H1 (cell line): Measurements from ENCODE around the gene ARID1B. TPM values are rescaled to one million over a fixed set of nuclear protein-coding genes. Genes with fewer than 3 reads are reported as not detected.

Experiments used
- CEBPB ChIP-seq: IDR thresholded peaks from 2 replicates; pipeline ENCODE4 v1.6.1; 2012; ENCODE audit warnings: low read depth, low read length
- HDAC6 ChIP-seq: IDR thresholded peaks from one replicate; pipeline ENCODE4 v1.7.1; 2012; ENCODE audit warnings: low read depth, mild to moderate bottlenecking, inconsistent platforms, low read length, moderate library complexity
- JUN ChIP-seq: IDR thresholded peaks from 2 replicates; pipeline ENCODE4 v1.6.1; 2011; ENCODE audit warnings: low read depth, mild to moderate bottlenecking, improper control_type of control experiment, low read length
- RNF2 ChIP-seq: fragments of 200-900, 300-1000 bp; sonication (generic); IDR thresholded peaks from 2 replicates; pipeline ENCODE4 v1.7.1; 2016; ENCODE audit warnings: borderline replicate concordance, low read depth, mild to moderate bottlenecking, antibody characterized with exemption, low read length; ENCODE audit not compliant: poor library complexity, severe bottlenecking; ENCODE audit errors: missing control alignments
- SRF ChIP-seq: IDR thresholded peaks from 2 replicates; pipeline ENCODE4 v1.6.1; 2011; ENCODE audit warnings: mild to moderate bottlenecking, low read depth, low read length, moderate library complexity
- polyA plus RNA-seq, 7 experiments: library from polyadenylated mRNA; depleted of rRNA in 3 of 7; stranded (reverse) in 5 of 7; unstranded in 2 of 7; fragments of >200 nt in 5 of 7; fragments of 200-250 nt in 2 of 7; gene quantifications; 1 replicate in 5 of 7; 2 replicates in 1 of 7; 4 replicates in 1 of 7; pipeline versions ENCODE4 v1.2.1 to v1.2.3, GENCODE V29; 2011 to 2013; ENCODE audit warnings: missing spikeins in 2 of 7, mixed read lengths in 2 of 7
- total RNA-seq: library from RNA; stranded (reverse); fragmentation: NEBNext Ultra II Directional; extraction: Animal tissue kit (Norgen Biotek cat#: 25700); gene quantifications from 2 replicates; pipeline ENCODE4 v1.2.1, GENCODE V29; 2021
- TF ChIP-seq, protein P1 (sequence below): fragments of 300-600 bp; sonication (generic); IDR thresholded peaks from 2 replicates; pipeline ENCODE4 v1.7.1; 2012; ENCODE audit warnings: low read length, moderate library complexity, mild to moderate bottlenecking, inconsistent platforms; ENCODE audit not compliant: insufficient replicate concordance

The ARID1B gene
- total and polyA plus RNA-seq, 2 of the 8 experiments (the other 6 are each of a cell fraction or from before 2014, with no cell fraction given): 24.3 to 70.3 TPM

DNA sequence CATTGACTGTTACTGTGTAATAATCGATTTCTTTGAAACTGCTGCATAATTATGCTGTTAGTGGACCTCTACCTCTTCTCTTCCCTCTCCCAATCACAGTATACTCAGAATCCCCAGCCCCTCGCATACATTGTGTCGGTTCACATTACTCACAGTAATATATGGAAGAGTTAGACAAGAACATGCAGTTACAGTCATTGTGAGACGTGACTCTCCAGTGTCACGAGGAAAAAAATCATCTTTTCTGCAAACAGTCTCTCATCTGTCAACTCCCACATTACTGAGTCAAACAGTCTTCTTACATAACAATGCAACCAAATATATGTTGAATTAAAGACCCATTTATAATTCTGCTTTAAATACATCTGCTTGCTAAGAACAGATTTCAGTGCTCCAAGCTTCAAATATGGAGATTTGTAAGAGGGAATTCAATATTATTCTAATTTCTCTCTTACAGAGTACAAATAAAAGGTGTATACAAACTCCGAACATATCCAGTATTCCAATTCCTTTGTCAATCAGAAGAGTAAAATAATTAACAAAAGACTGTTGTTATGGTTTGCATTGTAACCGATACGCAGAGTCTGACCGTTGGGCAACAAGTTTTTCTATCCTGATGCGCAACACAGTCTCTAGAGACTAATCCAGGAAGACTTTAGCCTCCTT is 432.8 kb downstream of the ARID1B start (continued):
- no peak for TF ChIP-seq HDAC6
- TF ChIP-seq, protein P1, sequence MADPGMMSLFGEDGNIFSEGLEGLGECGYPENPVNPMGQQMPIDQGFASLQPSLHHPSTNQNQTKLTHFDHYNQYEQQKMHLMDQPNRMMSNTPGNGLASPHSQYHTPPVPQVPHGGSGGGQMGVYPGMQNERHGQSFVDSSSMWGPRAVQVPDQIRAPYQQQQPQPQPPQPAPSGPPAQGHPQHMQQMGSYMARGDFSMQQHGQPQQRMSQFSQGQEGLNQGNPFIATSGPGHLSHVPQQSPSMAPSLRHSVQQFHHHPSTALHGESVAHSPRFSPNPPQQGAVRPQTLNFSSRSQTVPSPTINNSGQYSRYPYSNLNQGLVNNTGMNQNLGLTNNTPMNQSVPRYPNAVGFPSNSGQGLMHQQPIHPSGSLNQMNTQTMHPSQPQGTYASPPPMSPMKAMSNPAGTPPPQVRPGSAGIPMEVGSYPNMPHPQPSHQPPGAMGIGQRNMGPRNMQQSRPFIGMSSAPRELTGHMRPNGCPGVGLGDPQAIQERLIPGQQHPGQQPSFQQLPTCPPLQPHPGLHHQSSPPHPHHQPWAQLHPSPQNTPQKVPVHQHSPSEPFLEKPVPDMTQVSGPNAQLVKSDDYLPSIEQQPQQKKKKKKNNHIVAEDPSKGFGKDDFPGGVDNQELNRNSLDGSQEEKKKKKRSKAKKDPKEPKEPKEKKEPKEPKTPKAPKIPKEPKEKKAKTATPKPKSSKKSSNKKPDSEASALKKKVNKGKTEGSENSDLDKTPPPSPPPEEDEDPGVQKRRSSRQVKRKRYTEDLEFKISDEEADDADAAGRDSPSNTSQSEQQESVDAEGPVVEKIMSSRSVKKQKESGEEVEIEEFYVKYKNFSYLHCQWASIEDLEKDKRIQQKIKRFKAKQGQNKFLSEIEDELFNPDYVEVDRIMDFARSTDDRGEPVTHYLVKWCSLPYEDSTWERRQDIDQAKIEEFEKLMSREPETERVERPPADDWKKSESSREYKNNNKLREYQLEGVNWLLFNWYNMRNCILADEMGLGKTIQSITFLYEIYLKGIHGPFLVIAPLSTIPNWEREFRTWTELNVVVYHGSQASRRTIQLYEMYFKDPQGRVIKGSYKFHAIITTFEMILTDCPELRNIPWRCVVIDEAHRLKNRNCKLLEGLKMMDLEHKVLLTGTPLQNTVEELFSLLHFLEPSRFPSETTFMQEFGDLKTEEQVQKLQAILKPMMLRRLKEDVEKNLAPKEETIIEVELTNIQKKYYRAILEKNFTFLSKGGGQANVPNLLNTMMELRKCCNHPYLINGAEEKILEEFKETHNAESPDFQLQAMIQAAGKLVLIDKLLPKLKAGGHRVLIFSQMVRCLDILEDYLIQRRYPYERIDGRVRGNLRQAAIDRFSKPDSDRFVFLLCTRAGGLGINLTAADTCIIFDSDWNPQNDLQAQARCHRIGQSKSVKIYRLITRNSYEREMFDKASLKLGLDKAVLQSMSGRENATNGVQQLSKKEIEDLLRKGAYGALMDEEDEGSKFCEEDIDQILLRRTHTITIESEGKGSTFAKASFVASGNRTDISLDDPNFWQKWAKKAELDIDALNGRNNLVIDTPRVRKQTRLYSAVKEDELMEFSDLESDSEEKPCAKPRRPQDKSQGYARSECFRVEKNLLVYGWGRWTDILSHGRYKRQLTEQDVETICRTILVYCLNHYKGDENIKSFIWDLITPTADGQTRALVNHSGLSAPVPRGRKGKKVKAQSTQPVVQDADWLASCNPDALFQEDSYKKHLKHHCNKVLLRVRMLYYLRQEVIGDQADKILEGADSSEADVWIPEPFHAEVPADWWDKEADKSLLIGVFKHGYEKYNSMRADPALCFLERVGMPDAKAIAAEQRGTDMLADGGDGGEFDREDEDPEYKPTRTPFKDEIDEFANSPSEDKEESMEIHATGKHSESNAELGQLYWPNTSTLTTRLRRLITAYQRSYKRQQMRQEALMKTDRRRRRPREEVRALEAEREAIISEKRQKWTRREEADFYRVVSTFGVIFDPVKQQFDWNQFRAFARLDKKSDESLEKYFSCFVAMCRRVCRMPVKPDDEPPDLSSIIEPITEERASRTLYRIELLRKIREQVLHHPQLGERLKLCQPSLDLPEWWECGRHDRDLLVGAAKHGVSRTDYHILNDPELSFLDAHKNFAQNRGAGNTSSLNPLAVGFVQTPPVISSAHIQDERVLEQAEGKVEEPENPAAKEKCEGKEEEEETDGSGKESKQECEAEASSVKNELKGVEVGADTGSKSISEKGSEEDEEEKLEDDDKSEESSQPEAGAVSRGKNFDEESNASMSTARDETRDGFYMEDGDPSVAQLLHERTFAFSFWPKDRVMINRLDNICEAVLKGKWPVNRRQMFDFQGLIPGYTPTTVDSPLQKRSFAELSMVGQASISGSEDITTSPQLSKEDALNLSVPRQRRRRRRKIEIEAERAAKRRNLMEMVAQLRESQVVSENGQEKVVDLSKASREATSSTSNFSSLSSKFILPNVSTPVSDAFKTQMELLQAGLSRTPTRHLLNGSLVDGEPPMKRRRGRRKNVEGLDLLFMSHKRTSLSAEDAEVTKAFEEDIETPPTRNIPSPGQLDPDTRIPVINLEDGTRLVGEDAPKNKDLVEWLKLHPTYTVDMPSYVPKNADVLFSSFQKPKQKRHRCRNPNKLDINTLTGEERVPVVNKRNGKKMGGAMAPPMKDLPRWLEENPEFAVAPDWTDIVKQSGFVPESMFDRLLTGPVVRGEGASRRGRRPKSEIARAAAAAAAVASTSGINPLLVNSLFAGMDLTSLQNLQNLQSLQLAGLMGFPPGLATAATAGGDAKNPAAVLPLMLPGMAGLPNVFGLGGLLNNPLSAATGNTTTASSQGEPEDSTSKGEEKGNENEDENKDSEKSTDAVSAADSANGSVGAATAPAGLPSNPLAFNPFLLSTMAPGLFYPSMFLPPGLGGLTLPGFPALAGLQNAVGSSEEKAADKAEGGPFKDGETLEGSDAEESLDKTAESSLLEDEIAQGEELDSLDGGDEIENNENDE: no peak
- no peak for TF ChIP-seq JUN
- TF ChIP-seq CEBPB: no peak
- TF ChIP-seq SRF: no peak
- TF ChIP-seq RNF2: no peak
